22Rv1 (cell line): ENCODE data around the gene BATF3.
"Not testable (repeated sequence)": the region's sequence is repeated elsewhere in the genome, so short reads cannot be mapped to it uniquely, and the experiment has no call there.

ENCODE experiments used
- H3K27ac ChIP-seq: fragments of 450-650 bp; 2 replicates; pipeline ENCODE4 v1.5.1; 2017
- CTCF ChIP-seq: fragments of 450-650 bp; IDR thresholded peaks from 2 replicates; pipeline ENCODE4 v1.5.1; 2017; ENCODE audit warnings: mild to moderate bottlenecking
- ZFX ChIP-seq: fragments of 450-650 bp; IDR thresholded peaks from 2 replicates; pipeline ENCODE4 v1.6.1; 2017; ENCODE audit warnings: antibody characterized with exemption, borderline replicate concordance

Gene BATF3

GRCh38 chr1:212718499-212718898 is 18.9 kb upstream of the BATF3 start:
- H3K27ac ChIP-seq = no peak overlapping the region
- no peak for TF ChIP-seq CTCF
- no peak for TF ChIP-seq ZFX

GRCh38 chr1:212716161-212716560 is 16.5 kb upstream of the BATF3 start:
- no peak for TF ChIP-seq CTCF
- no peak for TF ChIP-seq ZFX

GRCh38 chr1:212713465-212714136 is 14.0 kb upstream of the BATF3 start:
- no peak overlapping the region for H3K27ac ChIP-seq
- no peak for TF ChIP-seq CTCF
- no peak for TF ChIP-seq ZFX

More at GRCh38 chr1:212716161-212716560, 16.5 kb upstream of the BATF3 start:
- no peak overlapping the region for H3K27ac ChIP-seq

GRCh38 chr1:212712451-212713303 is 13.0 kb upstream of the BATF3 start:
- TF ChIP-seq ZFX (no peak), CTCF (no peak)
- no peak overlapping the region for H3K27ac ChIP-seq

GRCh38 chr1:212711974-212712373 is 12.3 kb upstream of the BATF3 start:
- not testable (repeated sequence) for H3K27ac ChIP-seq

- no peak for TF ChIP-seq ZFX
- no peak for TF ChIP-seq CTCF
- H3K27ac ChIP-seq = no peak overlapping the region
Observed at GRCh38 chr1:212710566-212710965, 10.9 kb upstream of the BATF3 start.

- no peak for TF ChIP-seq ZFX
- no peak for TF ChIP-seq CTCF
- no peak overlapping the region for H3K27ac ChIP-seq
Observed at GRCh38 chr1:212703991-212704564, 4.4 kb upstream of the BATF3 start.
